ENCODE results near the gene SGSM1. TPM values are rescaled to one million over a fixed set of nuclear protein-coding genes. Genes with fewer than 3 reads are reported as not detected.

SGSM1 gene
- polyA plus RNA-seq, 3 donors, result not detected

- Mint-ChIP-seq H3K4me3 (no peak overlapping the region), H3K27me3 (ENCODE audit: low read depth in 3 of 3) (peaks cover 7 to 12% (median 11%) of the 10 kb centered on the region in 3 donors), H3K27ac (no peak overlapping the region), H3K4me1 (no peaks in the 10 kb centered on the region), H3K36me3 (no peaks in the 10 kb centered on the region), H3K9me3 (peaks cover 0 to 2% (median 0%) of the 10 kb centered on the region in 7 donors)
- H3K4me3 ChIP-seq (replicated peaks in 1 of 3; ENCODE audit: low read depth in 2 of 3, low read length in 3 of 3), result no peak overlapping the region
- intact Hi-C loops (cut with micrococcal nuclease), result loop anchor here in 1 of 2 donors (10.0 kb wide), 1 partner anchor 294 kb away; no protein-coding TSS in a partner anchor
- TF ChIP-seq CTCF (IDR thresholded peaks at IDR 0.05), result no peak
- H3K27me3 ChIP-seq (ENCODE audit: control insufficient read depth in 2 of 2, insufficient read depth in 2 of 2, low read length in 2 of 2), result no peaks in the 10 kb centered on the region
- H3K9me3 ChIP-seq (replicated peaks in 1 of 2; ENCODE audit: control insufficient read depth in 1 of 2, insufficient read depth in 1 of 2, low read length in 2 of 2), result no peaks in the 10 kb centered on the region
- DNase-seq, result no peak
- H2AFZ ChIP-seq (ENCODE audit: insufficient read depth, low read depth, low read length, poor library complexity, severe bottlenecking), result no peak overlapping the region
- H3K79me2 ChIP-seq (ENCODE audit: insufficient read depth, low read length), result no peaks in the 10 kb centered on the region
- H3K9ac ChIP-seq (ENCODE audit: insufficient read depth, low read length, poor library complexity, severe bottlenecking), result no peak overlapping the region
- H3K36me3 ChIP-seq (replicated peaks in 1 of 2; ENCODE audit: control insufficient read depth in 1 of 2, insufficient read depth in 2 of 2, low read length in 2 of 2), result no peaks in the 10 kb centered on the region
- no peaks in the 10 kb centered on the region for H3K4me1 ChIP-seq (ENCODE audit: control insufficient read depth in 1 of 2, insufficient read depth in 2 of 2, low read length in 2 of 2)
- H4K20me1 ChIP-seq (ENCODE audit: insufficient read depth, low read length), result no peaks in the 10 kb centered on the region
- no peak overlapping the region for H3K27ac ChIP-seq (ENCODE audit: low read depth in 1 of 2, low read length in 2 of 2)
- no peak overlapping the region for H3K4me2 ChIP-seq (replicated peaks; ENCODE audit: extremely low read depth, low read length, poor library complexity, severe bottlenecking)
- WGBS (ENCODE audit: insufficient coverage), result 76% methylated on average over 2 of the region's 7 CpGs
Observed at GRCh38 chr22:24760708-24761306, 45.2 kb upstream of the SGSM1 start.

- 93% methylated on average over 4 of the region's 10 CpGs for WGBS (ENCODE audit: insufficient coverage)
- no peak overlapping the region for H3K27ac Mint-ChIP-seq
Observed at GRCh38 chr22:24761888-24762675, 43.9 kb upstream of the SGSM1 start.

More at GRCh38 chr22:24761888-24762675, 43.9 kb upstream of the SGSM1 start:
- Histone ChIP-seq H3K9me3 (replicated peaks in 1 of 2; ENCODE audit: control insufficient read depth in 1 of 2, insufficient read depth in 1 of 2, low read length in 2 of 2) (no peaks in the 10 kb centered on the region), H3K27ac (ENCODE audit: low read depth in 1 of 2, low read length in 2 of 2) (no peak overlapping the region), H2AFZ (ENCODE audit: insufficient read depth, low read depth, low read length, poor library complexity, severe bottlenecking) (no peak overlapping the region), H3K36me3 (replicated peaks in 1 of 2; ENCODE audit: control insufficient read depth in 1 of 2, insufficient read depth in 2 of 2, low read length in 2 of 2) (no peaks in the 10 kb centered on the region), H3K9ac (ENCODE audit: insufficient read depth, low read length, poor library complexity, severe bottlenecking) (no peak overlapping the region), H3K4me3 (replicated peaks in 1 of 3; ENCODE audit: low read depth in 2 of 3, low read length in 3 of 3) (no peak overlapping the region), H3K79me2 (ENCODE audit: insufficient read depth, low read length) (no peaks in the 10 kb centered on the region), H3K4me1 (ENCODE audit: control insufficient read depth in 1 of 2, insufficient read depth in 2 of 2, low read length in 2 of 2) (no peaks in the 10 kb centered on the region), H3K4me2 (replicated peaks; ENCODE audit: extremely low read depth, low read length, poor library complexity, severe bottlenecking) (no peak overlapping the region), H4K20me1 (ENCODE audit: insufficient read depth, low read length) (no peaks in the 10 kb centered on the region), H3K27me3 (ENCODE audit: control insufficient read depth in 2 of 2, insufficient read depth in 2 of 2, low read length in 2 of 2) (no peaks in the 10 kb centered on the region)
- TF ChIP-seq CTCF (IDR thresholded peaks at IDR 0.05), result no peak
- no peak for DNase-seq
- Mint-ChIP-seq H3K36me3 (no peaks in the 10 kb centered on the region), H3K4me3 (no peak overlapping the region), H3K27me3 (ENCODE audit: low read depth in 3 of 3) (peaks cover 7 to 15% (median 12%) of the 10 kb centered on the region in 3 donors), H3K9me3 (peaks cover 0 to 2% (median 0%) of the 10 kb centered on the region in 7 donors), H3K4me1 (no peaks in the 10 kb centered on the region)
- intact Hi-C loops (cut with micrococcal nuclease), result loop anchor here in 1 of 2 donors (10.0 kb wide), 1 partner anchor 293 kb away; no protein-coding TSS in a partner anchor

All from CD14-positive monocyte (primary cell).